ENCODE measurements around the gene LMBR1L.

- TF ChIP-seq GATA2 (IDR thresholded peaks at IDR 0.05; ENCODE audit: low read depth, low read length) (no peak), GATA3 (IDR thresholded peaks at IDR 0.05; ENCODE audit: low read depth, low read length) (no peak)
Observed at GRCh38 chr12:49097381-49097780, 13.3 kb downstream of the LMBR1L start.
